Right ventricle myocardium inferior (tissue), 1 donor: ENCODE results near the gene FUT4. TPM values are rescaled to one million over a fixed set of nuclear protein-coding genes. Genes with fewer than 3 reads are reported as not detected.
A peak's percentile ranks its signal among the peaks of the same experiment; 100 is the strongest.
"Not testable (repeated sequence)": the region's sequence is repeated elsewhere in the genome, so short reads cannot be mapped to it uniquely, and the experiment has no call there.

Experiments
- ATAC-seq: fragments of 200-7000 bp; cut with Tn5 transposase; one replicate; pipeline ENCODE4 v1.9.1; 2020; ENCODE audit warnings: mild to moderate bottlenecking, moderate library complexity
- DNase-seq: peaks from one replicate; pipeline ENCODE4 v3.0.0; 2021; ENCODE audit errors: missing footprints
- intact Hi-C: fragments of 100-400 bp; cut with DNase I; formaldehyde crosslinking; loops from one replicate; pipeline ENCODE4 v1.11.0; 2022
- long read RNA-seq: library from polyadenylated mRNA; unstranded; transcript quantifications from one replicate; pipeline ENCODE4 v2.0.0, GENCODE V29; 2021
- total RNA-seq: library from RNA; stranded (reverse); fragmentation: NEBNext Ultra II Directional; extraction: Animal tissue kit (Norgen Biotek cat#: 25700); gene quantifications from one replicate; pipeline ENCODE4 v1.2.1, GENCODE V29; 2021
- donor health status: DM: no; HTN: yes; CAD: no; lungs with severe emphysema.

Gene FUT4
- total RNA-seq = 1.3 TPM
- long read RNA-seq, full-length matches to known transcripts = 2 of 2 reads
- long read RNA-seq, partial matches to known transcripts = 0 of 2 reads
- long read RNA-seq, other reads (novel, unspliced or antisense) = 0 of 2 reads

GRCh38 chr11:94543695-94544645, at the start of gene FUT4:
Gene FUT4 (plus strand): TSS chr11:94543921. CDS start chr11:94544134, 213 bp downstream.
- peak; percentile 95 for DNase-seq
- ATAC-seq = peak; percentile 96
- intact Hi-C loops = no loop called here

GRCh38 chr11:94494126-94494680, 49.5 kb upstream of the FUT4 start:
- intact Hi-C loops = no loop called here
- ATAC-seq (peak; percentile 60), DNase-seq (no peak)

GRCh38 chr11:94500181-94500580, 43.5 kb upstream of the FUT4 start:
- no peak for ATAC-seq
- intact Hi-C loops = loop anchor here (5.0 to 10.0 kb wide), 2 partner anchors 315 to 603 kb away; no protein-coding TSS in a partner anchor
- no peak for DNase-seq

- no peak for DNase-seq
- ATAC-seq = no peak
- intact Hi-C loops = loop anchor here (5.0 to 10.0 kb wide), 2 partner anchors 317 to 604 kb away; no protein-coding TSS in a partner anchor
Measured at GRCh38 chr11:94501522-94501921, 42.2 kb upstream of the FUT4 start.

- no peak for DNase-seq
- intact Hi-C loops = loop anchor here (5.0 to 10.0 kb wide), 2 partner anchors 320 to 607 kb away; no protein-coding TSS in a partner anchor
- no peak for ATAC-seq
Measured at GRCh38 chr11:94504689-94505293, 38.9 kb upstream of the FUT4 start.

GRCh38 chr11:94506513-94506912, 37.2 kb upstream of the FUT4 start:
- intact Hi-C loops = loop anchor here (10.0 kb wide), 1 partner anchor 322 kb away; no protein-coding TSS in a partner anchor
- peak; percentile 22 for DNase-seq

GRCh38 chr11:94507485-94507884, 36.2 kb upstream of the FUT4 start:
- no peak for ATAC-seq
- DNase-seq = peak; percentile 17
- intact Hi-C loops = loop anchor here (10.0 kb wide), 1 partner anchor 323 kb away; no protein-coding TSS in a partner anchor

More at GRCh38 chr11:94506513-94506912, 37.2 kb upstream of the FUT4 start:
- not testable (repeated sequence) for ATAC-seq

- intact Hi-C loops = no loop called here
- ATAC-seq = peak; percentile 86
- peak; percentile 82 for DNase-seq
Measured at GRCh38 chr11:94511932-94512781, 31.6 kb upstream of the FUT4 start, which contains the start of gene C11orf97. Gene C11orf97 (plus strand): TSS chr11:94512461. CDS start chr11:94512529, 68 bp downstream.

- ATAC-seq (no peak), DNase-seq (no peak)
- intact Hi-C loops = no loop called here
Measured at GRCh38 chr11:94513091-94513490, 30.6 kb upstream of the FUT4 start.

- DNase-seq (no peak), ATAC-seq (no peak)
- intact Hi-C loops = no loop called here
Measured at GRCh38 chr11:94515398-94515797, 28.3 kb upstream of the FUT4 start.

GRCh38 chr11:94516725-94517124, 27.0 kb upstream of the FUT4 start:
- DNase-seq (no peak), ATAC-seq (no peak)
- intact Hi-C loops = no loop called here

- ATAC-seq = no peak
- DNase-seq = no peak
- intact Hi-C loops = loop anchor here (2.0 kb wide), 1 partner anchor 45 kb away; no protein-coding TSS in a partner anchor
Measured at GRCh38 chr11:94518300-94518699, 25.4 kb upstream of the FUT4 start.

- DNase-seq (no peak), ATAC-seq (no peak)
- intact Hi-C loops = loop anchor here (2.0 to 5.0 kb wide), 2 partner anchors 43 to 83 kb away; no protein-coding TSS in a partner anchor
Measured at GRCh38 chr11:94519478-94520084, 24.1 kb upstream of the FUT4 start.

GRCh38 chr11:94521684-94522083, 22.0 kb upstream of the FUT4 start:
- ATAC-seq (no peak), DNase-seq (no peak)
- intact Hi-C loops = loop anchor here (5.0 kb wide), 1 partner anchor 81 kb away; no protein-coding TSS in a partner anchor

- intact Hi-C loops = loop anchor here (5.0 kb wide), 1 partner anchor 78 kb away; no protein-coding TSS in a partner anchor
- DNase-seq = no peak
- ATAC-seq = no peak
Measured at GRCh38 chr11:94524341-94524740, 19.4 kb upstream of the FUT4 start.

- intact Hi-C loops = no loop called here
- DNase-seq (peak; percentile 88), ATAC-seq (no peak)
Measured at GRCh38 chr11:94525546-94526324, 18.0 kb upstream of the FUT4 start.
